ENCODE measurements around the gene PTPRE.

DNA sequence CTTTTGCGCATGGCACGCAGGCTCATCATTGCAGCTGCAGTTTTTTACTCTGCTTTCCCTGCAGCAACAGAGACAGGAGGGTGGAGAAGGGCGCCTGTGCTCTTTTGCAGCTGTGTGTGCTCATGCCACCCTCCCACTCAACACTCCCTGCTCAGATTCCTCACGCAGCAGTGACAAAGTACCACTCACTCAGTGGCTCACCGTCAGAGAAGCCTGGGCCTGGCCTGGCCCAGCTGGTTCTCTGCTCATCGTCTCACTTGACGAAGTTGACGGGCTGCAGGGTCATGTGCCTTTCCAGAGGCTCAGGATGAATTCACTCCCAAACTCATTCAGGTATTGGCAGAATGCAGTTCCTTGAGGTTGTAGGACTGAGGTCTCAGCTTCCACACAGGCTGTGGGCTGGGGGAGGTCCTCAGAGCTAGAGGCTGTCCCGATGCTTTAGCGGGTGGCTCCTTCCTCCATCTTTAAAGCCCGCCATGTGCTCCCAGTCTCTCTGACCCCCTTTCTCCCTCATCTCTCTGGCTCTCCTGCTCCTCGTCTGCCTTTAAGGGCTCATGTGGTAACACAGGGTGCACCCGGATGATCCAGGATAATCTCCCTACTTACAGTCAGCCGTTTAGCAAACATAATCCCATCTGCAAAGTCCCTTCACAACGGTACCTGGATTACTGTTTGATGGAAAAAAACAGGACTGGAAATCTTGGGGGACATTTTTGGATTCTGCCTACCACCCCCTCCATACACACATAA, 25.8 kb downstream of the PTPRE start:
- TF ChIP-seq JUND (IDR thresholded peaks at IDR 0.05) (no peak), CTCF (IDR thresholded peaks at IDR 0.05) (no peak), RFX5 (IDR thresholded peaks at IDR 0.05; ENCODE audit: low read length) (no peak), USF2 (IDR thresholded peaks at IDR 0.05; ENCODE audit: borderline replicate concordance, low read depth, low read length) (no peak), GABPA (IDR thresholded peaks at IDR 0.05; ENCODE audit: low read depth) (no peak), SIN3A (IDR thresholded peaks at IDR 0.05; ENCODE audit: borderline replicate concordance, low read depth, low read length) (no peak), RAD21 (IDR thresholded peaks at IDR 0.05; ENCODE audit: low read length) (no peak), SMC3 (IDR thresholded peaks at IDR 0.05; ENCODE audit: low read depth, low read length) (no peak), USF1 (IDR thresholded peaks at IDR 0.05; ENCODE audit: borderline replicate concordance, low read depth) (no peak)
- TF ChIP-seq, protein P1, sequence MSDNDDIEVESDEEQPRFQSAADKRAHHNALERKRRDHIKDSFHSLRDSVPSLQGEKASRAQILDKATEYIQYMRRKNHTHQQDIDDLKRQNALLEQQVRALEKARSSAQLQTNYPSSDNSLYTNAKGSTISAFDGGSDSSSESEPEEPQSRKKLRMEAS (IDR thresholded peaks at IDR 0.05; ENCODE audit: low read depth), result no peak
- TF ChIP-seq, protein P2, sequence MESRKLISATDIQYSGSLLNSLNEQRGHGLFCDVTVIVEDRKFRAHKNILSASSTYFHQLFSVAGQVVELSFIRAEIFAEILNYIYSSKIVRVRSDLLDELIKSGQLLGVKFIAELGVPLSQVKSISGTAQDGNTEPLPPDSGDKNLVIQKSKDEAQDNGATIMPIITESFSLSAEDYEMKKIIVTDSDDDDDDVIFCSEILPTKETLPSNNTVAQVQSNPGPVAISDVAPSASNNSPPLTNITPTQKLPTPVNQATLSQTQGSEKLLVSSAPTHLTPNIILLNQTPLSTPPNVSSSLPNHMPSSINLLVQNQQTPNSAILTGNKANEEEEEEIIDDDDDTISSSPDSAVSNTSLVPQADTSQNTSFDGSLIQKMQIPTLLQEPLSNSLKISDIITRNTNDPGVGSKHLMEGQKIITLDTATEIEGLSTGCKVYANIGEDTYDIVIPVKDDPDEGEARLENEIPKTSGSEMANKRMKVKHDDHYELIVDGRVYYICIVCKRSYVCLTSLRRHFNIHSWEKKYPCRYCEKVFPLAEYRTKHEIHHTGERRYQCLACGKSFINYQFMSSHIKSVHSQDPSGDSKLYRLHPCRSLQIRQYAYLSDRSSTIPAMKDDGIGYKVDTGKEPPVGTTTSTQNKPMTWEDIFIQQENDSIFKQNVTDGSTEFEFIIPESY (IDR thresholded peaks at IDR 0.05; ENCODE audit: borderline replicate concordance, low read depth), result no peak
- TF ChIP-seq, protein P3, sequence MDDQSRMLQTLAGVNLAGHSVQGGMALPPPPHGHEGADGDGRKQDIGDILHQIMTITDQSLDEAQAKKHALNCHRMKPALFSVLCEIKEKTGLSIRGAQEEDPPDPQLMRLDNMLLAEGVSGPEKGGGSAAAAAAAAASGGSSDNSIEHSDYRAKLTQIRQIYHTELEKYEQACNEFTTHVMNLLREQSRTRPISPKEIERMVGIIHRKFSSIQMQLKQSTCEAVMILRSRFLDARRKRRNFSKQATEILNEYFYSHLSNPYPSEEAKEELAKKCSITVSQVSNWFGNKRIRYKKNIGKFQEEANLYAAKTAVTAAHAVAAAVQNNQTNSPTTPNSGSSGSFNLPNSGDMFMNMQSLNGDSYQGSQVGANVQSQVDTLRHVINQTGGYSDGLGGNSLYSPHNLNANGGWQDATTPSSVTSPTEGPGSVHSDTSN (IDR thresholded peaks at IDR 0.05), result no peak
